ENCODE results near the gene TMEM151A.

Gene TMEM151A

GRCh38 chr11:66333896-66334604 lies 42.4 kb downstream of the TMEM151A start:
- no peaks in the 10 kb centered on the region for H3K27me3 Mint-ChIP-seq (ENCODE audit: low read depth, poor library complexity)
- H3K4me3 Mint-ChIP-seq: peak overlapping the region; percentile 56
- H3K36me3 Mint-ChIP-seq (ENCODE audit: low read depth): no peaks in the 10 kb centered on the region
- DNase-seq: no peak
- H3K9me3 Mint-ChIP-seq: no peaks in the 10 kb centered on the region
- no peak overlapping the region for H3K27ac Mint-ChIP-seq
- H3K4me1 Mint-ChIP-seq: peaks cover 35% of the 10 kb centered on the region
- no peak for TF ChIP-seq CTCF (IDR thresholded peaks at IDR 0.05)

- Mint-ChIP-seq H3K27ac (no peak overlapping the region), H3K36me3 (ENCODE audit: low read depth) (no peaks in the 10 kb centered on the region), H3K4me3 (peak overlapping the region; percentile 68), H3K4me1 (peaks cover 35% of the 10 kb centered on the region), H3K27me3 (ENCODE audit: low read depth, poor library complexity) (no peaks in the 10 kb centered on the region), H3K9me3 (no peaks in the 10 kb centered on the region)
- no peak for TF ChIP-seq CTCF (IDR thresholded peaks at IDR 0.05)
- no peak for DNase-seq
These were observed 43.1 kb downstream of the TMEM151A start for GRCh38 chr11:66334605-66335442.

- peak overlapping the region; percentile 90 for H3K4me3 Mint-ChIP-seq
- no peaks in the 10 kb centered on the region for H3K36me3 Mint-ChIP-seq (ENCODE audit: low read depth)
- H3K27ac Mint-ChIP-seq: no peak overlapping the region
- no peak for TF ChIP-seq CTCF (IDR thresholded peaks at IDR 0.05)
- H3K4me1 Mint-ChIP-seq: peaks cover 27% of the 10 kb centered on the region
- H3K9me3 Mint-ChIP-seq: no peaks in the 10 kb centered on the region
- DNase-seq: peak; percentile 59
- no peaks in the 10 kb centered on the region for H3K27me3 Mint-ChIP-seq (ENCODE audit: low read depth, poor library complexity)
These were observed 44.0 kb downstream of the TMEM151A start for GRCh38 chr11:66335531-66336233.

- peak; percentile 30 for TF ChIP-seq CTCF (IDR thresholded peaks at IDR 0.05)
- H3K27ac Mint-ChIP-seq: peak within 1 kb of the TSS; percentile 87
- no peaks in the 10 kb centered on the region for H3K27me3 Mint-ChIP-seq (ENCODE audit: low read depth, poor library complexity)
- H3K4me3 Mint-ChIP-seq: peak within 1 kb of the TSS; percentile 90
- H3K9me3 Mint-ChIP-seq: no peaks in the 10 kb centered on the region
- H3K4me1 Mint-ChIP-seq: peaks cover 26% of the 10 kb centered on the region
- H3K36me3 Mint-ChIP-seq (ENCODE audit: low read depth): peaks cover 3% of the 10 kb centered on the region
- peak; percentile 62 for DNase-seq
These were observed 44.8 kb downstream of the TMEM151A start, which contains the start of gene RIN1 for GRCh38 chr11:66336234-66337102. Gene RIN1 (minus strand): TSS chr11:66336434. CDS start chr11:66336402, 32 bp downstream.

GRCh38 chr11:66337103-66337899 lies 45.6 kb downstream of the TMEM151A start:
- H3K4me1 Mint-ChIP-seq: peaks cover 26% of the 10 kb centered on the region
- DNase-seq: no peak
- H3K27ac Mint-ChIP-seq: peak overlapping the region; percentile 83
- no peaks in the 10 kb centered on the region for H3K27me3 Mint-ChIP-seq (ENCODE audit: low read depth, poor library complexity)
- peaks cover 11% of the 10 kb centered on the region for H3K36me3 Mint-ChIP-seq (ENCODE audit: low read depth)
- no peak for TF ChIP-seq CTCF (IDR thresholded peaks at IDR 0.05)
- H3K9me3 Mint-ChIP-seq: no peaks in the 10 kb centered on the region
- H3K4me3 Mint-ChIP-seq: no peak overlapping the region

Data from nephron progenitor cell (in vitro differentiated cells).